Retinal pigment epithelial cell (primary cell): ENCODE data around the gene TNS3.

Experiments used
- DNase-seq: peaks from one replicate; pipeline ENCODE4 v3.0.0-alpha.2; 2010; ENCODE audit warnings: low read depth
- H3K4me3 ChIP-seq: 2 replicates; pipeline ENCODE4 v1.5.1; 2011; ENCODE audit warnings: mild to moderate bottlenecking, low read length, control low read depth, moderate library complexity
- TF ChIP-seq, protein P1 (sequence below): conservative IDR thresholded peaks from 2 replicates; pipeline ENCODE4 v1.5.1; 2011; ENCODE audit warnings: low read depth, low read length, control low read depth, inconsistent platforms

Gene TNS3

DNA sequence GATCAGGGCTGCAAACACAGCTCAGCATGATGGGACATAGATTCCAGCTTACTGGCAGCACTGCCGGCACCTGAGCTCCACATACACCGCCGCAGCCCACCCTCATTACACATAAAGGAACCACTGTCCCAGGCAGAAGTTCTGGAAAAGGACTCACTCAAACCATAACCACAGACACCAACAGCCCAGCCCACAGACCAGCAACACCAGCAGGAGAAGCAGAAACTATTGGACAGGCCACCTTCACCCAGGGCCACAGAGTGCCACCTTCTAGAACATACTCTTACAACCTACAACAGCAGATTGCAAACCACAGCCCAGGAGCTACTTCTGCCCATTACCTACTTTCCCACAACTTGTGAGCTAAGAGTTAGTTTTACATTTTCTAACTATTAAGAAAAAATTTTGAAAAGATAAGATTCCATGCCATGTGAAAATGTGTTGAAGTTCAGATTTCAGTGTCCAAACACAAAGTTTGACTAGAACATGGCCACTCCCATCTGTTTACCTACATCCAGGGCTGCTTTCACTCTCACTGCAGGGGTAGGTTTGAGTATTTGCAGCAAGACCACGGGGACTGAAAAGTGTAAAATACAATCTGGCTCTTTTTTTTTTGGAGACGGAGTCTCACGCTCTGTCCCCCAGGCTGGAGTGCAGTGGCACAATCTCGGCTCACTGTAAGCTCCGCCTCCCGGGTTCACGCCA lies 153.0 kb downstream of the TNS3 start:
- no peak overlapping the region for H3K4me3 ChIP-seq
- TF ChIP-seq, protein P1, sequence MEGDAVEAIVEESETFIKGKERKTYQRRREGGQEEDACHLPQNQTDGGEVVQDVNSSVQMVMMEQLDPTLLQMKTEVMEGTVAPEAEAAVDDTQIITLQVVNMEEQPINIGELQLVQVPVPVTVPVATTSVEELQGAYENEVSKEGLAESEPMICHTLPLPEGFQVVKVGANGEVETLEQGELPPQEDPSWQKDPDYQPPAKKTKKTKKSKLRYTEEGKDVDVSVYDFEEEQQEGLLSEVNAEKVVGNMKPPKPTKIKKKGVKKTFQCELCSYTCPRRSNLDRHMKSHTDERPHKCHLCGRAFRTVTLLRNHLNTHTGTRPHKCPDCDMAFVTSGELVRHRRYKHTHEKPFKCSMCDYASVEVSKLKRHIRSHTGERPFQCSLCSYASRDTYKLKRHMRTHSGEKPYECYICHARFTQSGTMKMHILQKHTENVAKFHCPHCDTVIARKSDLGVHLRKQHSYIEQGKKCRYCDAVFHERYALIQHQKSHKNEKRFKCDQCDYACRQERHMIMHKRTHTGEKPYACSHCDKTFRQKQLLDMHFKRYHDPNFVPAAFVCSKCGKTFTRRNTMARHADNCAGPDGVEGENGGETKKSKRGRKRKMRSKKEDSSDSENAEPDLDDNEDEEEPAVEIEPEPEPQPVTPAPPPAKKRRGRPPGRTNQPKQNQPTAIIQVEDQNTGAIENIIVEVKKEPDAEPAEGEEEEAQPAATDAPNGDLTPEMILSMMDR = no peak
- no peak for DNase-seq

GRCh38 chr7:47428052-47428767 lies 153.7 kb downstream of the TNS3 start:
- no peak for DNase-seq
- TF ChIP-seq, protein P1 = no peak
- no peak overlapping the region for H3K4me3 ChIP-seq

DNA sequence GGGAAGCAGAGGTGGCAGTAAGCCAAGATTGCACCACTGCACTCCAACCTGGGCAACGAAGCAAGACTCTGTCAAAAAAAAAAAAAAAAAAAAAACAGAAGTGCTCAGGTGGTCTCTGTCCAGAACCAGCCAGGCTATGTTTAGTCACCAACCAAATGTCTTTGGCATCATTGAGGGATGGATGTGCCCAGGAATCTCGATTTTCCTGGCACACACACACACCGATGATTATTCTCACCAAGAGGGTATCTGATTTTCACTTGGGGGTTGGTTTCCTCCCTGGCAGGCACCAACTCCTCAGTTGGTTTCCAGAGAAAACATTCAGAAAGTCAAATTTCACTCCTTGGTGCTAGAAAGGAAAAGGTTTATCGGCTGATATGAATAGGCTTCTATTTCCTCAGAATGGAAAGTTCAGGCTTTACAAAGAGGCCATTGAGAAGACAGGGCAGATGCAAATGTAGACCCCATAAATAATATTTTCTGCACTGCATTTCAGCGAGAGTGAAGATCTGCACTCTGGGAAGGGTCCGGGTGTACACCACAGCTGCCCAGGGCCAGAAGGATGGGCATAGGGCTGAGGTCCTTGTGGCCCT lies 154.8 kb downstream of the TNS3 start:
- DNase-seq = no peak
- TF ChIP-seq, protein P1 = no peak

GRCh38 chr7:47424523-47424922 lies 157.4 kb downstream of the TNS3 start:
- TF ChIP-seq, protein P1 = no peak
- H3K4me3 ChIP-seq = no peak overlapping the region

More for the DNA sequence above, 154.8 kb downstream of the TNS3 start:
- no peak overlapping the region for H3K4me3 ChIP-seq

DNA sequence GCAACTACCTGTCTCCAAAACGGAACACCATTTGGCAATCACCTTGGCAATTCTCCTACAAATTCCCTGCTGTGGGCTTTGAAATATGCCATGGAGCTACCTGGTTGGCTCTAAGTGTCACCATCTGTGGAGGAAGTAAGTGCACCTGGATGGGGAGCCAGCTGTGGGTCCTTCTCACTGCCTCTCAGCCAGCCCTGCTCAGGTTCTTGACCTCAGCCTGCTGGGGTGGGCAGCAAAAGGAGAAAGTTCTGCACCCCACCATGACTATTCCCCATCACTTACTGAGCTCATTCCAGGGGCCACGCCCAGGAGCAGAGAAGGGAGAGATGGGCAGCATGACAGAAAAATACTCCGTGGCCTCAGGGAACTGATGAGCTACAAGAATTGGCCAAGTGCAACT lies 158.7 kb downstream of the TNS3 start:
- DNase-seq = no peak
- TF ChIP-seq, protein P1 = no peak
- no peak overlapping the region for H3K4me3 ChIP-seq

More at GRCh38 chr7:47424523-47424922, 157.4 kb downstream of the TNS3 start:
- no peak for DNase-seq

DNA sequence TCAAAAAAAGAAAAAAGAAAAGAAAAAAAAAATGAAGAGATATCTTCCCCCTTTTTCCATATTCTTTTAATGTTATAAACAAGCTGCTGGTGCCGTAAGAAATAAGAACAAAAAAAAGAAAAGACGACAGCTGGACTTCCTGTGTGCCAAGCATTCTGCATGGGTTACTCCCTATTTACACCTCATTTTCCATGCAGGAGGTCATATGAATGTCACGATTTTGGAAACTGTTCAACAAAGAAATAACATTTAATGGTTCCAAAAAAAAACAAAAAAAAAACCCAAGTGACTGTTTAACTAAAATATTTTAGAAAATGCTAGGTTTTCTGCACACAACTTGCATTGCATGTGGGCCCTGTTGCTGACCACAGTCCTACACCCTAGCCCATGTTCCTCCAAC lies 159.3 kb downstream of the TNS3 start:
- TF ChIP-seq, protein P1 = no peak
- DNase-seq = no peak
- H3K4me3 ChIP-seq = no peak overlapping the region

- no peak overlapping the region for H3K4me3 ChIP-seq
- no peak for DNase-seq
- TF ChIP-seq, protein P1 = no peak
Observed at GRCh38 chr7:47421456-47421855, 160.5 kb downstream of the TNS3 start.
